Measurements from ENCODE around the gene GABARAP.

The GABARAP gene

GRCh38 chr17:7220593-7221277 is 21.5 kb downstream of the GABARAP start:
- POLR2A ChIA-PET = interaction anchor here (0.5 to 1.0 kb wide), 4 partner anchors 9 to 205 kb away, joined by 3 to 4 read pairs (median 4); no protein-coding TSS in a partner anchor
- DNase-seq (ENCODE audit: extremely low spot score) = peak; percentile 63
- CTCF ChIA-PET = interaction anchor here (0.8 to 3.7 kb wide), 14 partner anchors 9 to 175 kb away, joined by 3 to 31 read pairs (median 4); partner anchors contain the start of genes DVL2 and PHF23
- TF ChIP-seq, protein P1, sequence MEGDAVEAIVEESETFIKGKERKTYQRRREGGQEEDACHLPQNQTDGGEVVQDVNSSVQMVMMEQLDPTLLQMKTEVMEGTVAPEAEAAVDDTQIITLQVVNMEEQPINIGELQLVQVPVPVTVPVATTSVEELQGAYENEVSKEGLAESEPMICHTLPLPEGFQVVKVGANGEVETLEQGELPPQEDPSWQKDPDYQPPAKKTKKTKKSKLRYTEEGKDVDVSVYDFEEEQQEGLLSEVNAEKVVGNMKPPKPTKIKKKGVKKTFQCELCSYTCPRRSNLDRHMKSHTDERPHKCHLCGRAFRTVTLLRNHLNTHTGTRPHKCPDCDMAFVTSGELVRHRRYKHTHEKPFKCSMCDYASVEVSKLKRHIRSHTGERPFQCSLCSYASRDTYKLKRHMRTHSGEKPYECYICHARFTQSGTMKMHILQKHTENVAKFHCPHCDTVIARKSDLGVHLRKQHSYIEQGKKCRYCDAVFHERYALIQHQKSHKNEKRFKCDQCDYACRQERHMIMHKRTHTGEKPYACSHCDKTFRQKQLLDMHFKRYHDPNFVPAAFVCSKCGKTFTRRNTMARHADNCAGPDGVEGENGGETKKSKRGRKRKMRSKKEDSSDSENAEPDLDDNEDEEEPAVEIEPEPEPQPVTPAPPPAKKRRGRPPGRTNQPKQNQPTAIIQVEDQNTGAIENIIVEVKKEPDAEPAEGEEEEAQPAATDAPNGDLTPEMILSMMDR (IDR thresholded peaks at IDR 0.05; ENCODE audit: control extremely low read depth, extremely low read depth, low read depth, missing control alignments) = peak; percentile 54

GRCh38 chr17:7219812-7220592 is 22.2 kb downstream of the GABARAP start, which contains the start of the genes ACADVL and DLG4:
TSS of gene ACADVL (plus strand) at chr17:7219938. CDS start at chr17:7219985, 47 bp downstream.
TSS of gene DLG4 (minus strand) at chr17:7219836.
- TF ChIP-seq, protein P1 (IDR thresholded peaks at IDR 0.05; ENCODE audit: control extremely low read depth, extremely low read depth, low read depth, missing control alignments) = no peak
- POLR2A ChIA-PET = interaction anchor here (0.6 to 1.7 kb wide), 3 partner anchors 10 to 466 kb away, joined by 3 to 6 read pairs (median 4); no protein-coding TSS in a partner anchor
- CTCF ChIA-PET = interaction anchor here (0.8 to 3.7 kb wide), 14 partner anchors 9 to 174 kb away, joined by 3 to 31 read pairs (median 4); partner anchors contain the start of genes DVL2 and PHF23
- DNase-seq (ENCODE audit: extremely low spot score) = peak; percentile 91

GRCh38 chr17:7219229-7219811 is 22.9 kb downstream of the GABARAP start:
- DNase-seq (ENCODE audit: extremely low spot score) = no peak
- TF ChIP-seq, protein P1 (IDR thresholded peaks at IDR 0.05; ENCODE audit: control extremely low read depth, extremely low read depth, low read depth, missing control alignments) = no peak
- ChIA-PET POLR2A (interaction anchor here (0.6 to 1.7 kb wide), 3 partner anchors 18 to 1993 kb away, joined by 3 to 6 read pairs (median 5); no protein-coding TSS in a partner anchor), CTCF (interaction anchor here (1.1 to 3.7 kb wide), 7 partner anchors 10 to 174 kb away, joined by 3 to 31 read pairs (median 6); partner anchors contain the start of gene DVL2)

GRCh38 chr17:7218758-7219157 is 23.5 kb downstream of the GABARAP start:
- no peak for DNase-seq (ENCODE audit: extremely low spot score)
- POLR2A ChIA-PET = interaction anchor here (0.6 to 1.7 kb wide), 2 partner anchors 18 to 1993 kb away, joined by 5 to 6 read pairs; no protein-coding TSS in a partner anchor
- TF ChIP-seq, protein P1 (IDR thresholded peaks at IDR 0.05; ENCODE audit: control extremely low read depth, extremely low read depth, low read depth, missing control alignments) = no peak
- CTCF ChIA-PET = interaction anchor here (1.1 to 1.2 kb wide), 2 partner anchors 19 to 78 kb away, joined by 3 to 6 read pairs; no protein-coding TSS in a partner anchor

DNA sequence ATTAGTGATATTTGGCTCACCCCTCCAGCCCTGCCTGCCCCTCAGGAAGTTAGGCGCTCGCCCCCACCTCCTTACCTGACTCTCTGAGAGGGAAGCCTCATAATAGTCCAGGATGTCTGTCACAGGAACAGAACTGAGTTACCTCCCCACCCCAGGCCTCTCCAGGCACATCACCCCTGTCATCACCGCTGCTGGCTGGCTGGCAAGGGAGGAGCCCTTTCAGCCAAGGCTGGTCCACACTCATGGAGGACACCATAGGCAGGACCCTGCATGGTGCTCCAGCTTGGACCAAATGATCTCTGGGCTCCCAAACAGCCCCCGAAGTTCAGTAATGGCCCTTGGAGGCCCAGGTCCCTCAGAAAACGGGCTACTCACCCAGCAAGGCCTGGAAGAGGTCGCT is 24.1 kb downstream of the GABARAP start:
- no peak for DNase-seq (ENCODE audit: extremely low spot score)
- ChIA-PET POLR2A (no interaction called here), CTCF (interaction anchor here (1.2 kb wide), 1 partner anchor 78 kb away, joined by 6 read pairs; no protein-coding TSS in a partner anchor)
- TF ChIP-seq, protein P1 (IDR thresholded peaks at IDR 0.05; ENCODE audit: control extremely low read depth, extremely low read depth, low read depth, missing control alignments) = no peak
